Gastrocnemius medialis (tissue), 4 donors: ENCODE results near the gene NFIA. TPM values are rescaled to one million over a fixed set of nuclear protein-coding genes. Genes with fewer than 3 reads are reported as not detected.

Experiments used
- ATAC-seq, 2 donors: fragments of 150-250 bp; one replicate each; pipeline ENCODE4 v1.9.1; 2016
- DNase-seq, 2 donors: peaks; one replicate each; pipeline ENCODE4 v3.0.0-alpha.2; 2019
- H3K27ac ChIP-seq, 4 donors: fragments of 200-600 bp; sonication (generic); 1 replicate in 1 of 4; 2 replicates in 3 of 4; pipeline ENCODE4 v1.5.1; 2016 to 2018; ENCODE audit warnings: mild to moderate bottlenecking in 2 of 4, moderate library complexity in 1 of 4
- H3K27me3 ChIP-seq, 3 donors: fragments of 200-600 bp; sonication (generic) in 2 of 3; 1 replicate in 1 of 3; 2 replicates in 2 of 3; pipeline versions ENCODE4 v1.5.1 to v1.6.0; 2016 to 2019; ENCODE audit warnings: mild to moderate bottlenecking in 1 of 3, moderate library complexity in 1 of 3
- H3K36me3 ChIP-seq, 2 donors: fragments of 200-600 bp; sonication (generic) in 1 of 2; one replicate each; pipeline ENCODE4 v1.5.1; 2017 to 2018
- H3K4me1 ChIP-seq, 2 donors: fragments of 200-600 bp; sonication (generic) in 1 of 2; one replicate each; pipeline ENCODE4 v1.5.1; 2016 to 2017; ENCODE audit warnings: mild to moderate bottlenecking in 2 of 2
- H3K4me3 ChIP-seq, 4 donors: fragments of 200-600 bp; sonication (generic) in 3 of 4; 1 replicate in 1 of 4; 2 replicates in 3 of 4; pipeline ENCODE4 v1.5.1; 2016 to 2019; ENCODE audit warnings: mild to moderate bottlenecking in 2 of 4
- H3K9me3 ChIP-seq, 3 donors: fragments of 200-600 bp; sonication (generic) in 2 of 3; 1 replicate in 1 of 3; 2 replicates in 2 of 3; pipeline ENCODE4 v1.5.1; 2016 to 2019
- CTCF ChIP-seq, 5 experiments: fragments of 450-650 bp in 3 of 5; fragments of 200-600 bp in 2 of 5; sonication (generic) in 2 of 5; IDR thresholded peaks in 4 of 5; conservative IDR thresholded peaks in 1 of 5; 1 replicate in 4 of 5; 2 replicates in 1 of 5; pipeline ENCODE4 v1.5.1; 2016 to 2019; ENCODE audit warnings: antibody characterized with exemption in 5 of 5, mild to moderate bottlenecking in 3 of 5, moderate library complexity in 3 of 5
- POLR2A ChIP-seq, 2 donors: fragments of 450-650 bp; IDR thresholded peaks; one replicate each; pipeline ENCODE4 v1.6.1; 2017; ENCODE audit warnings: antibody characterized with exemption in 2 of 2, mild to moderate bottlenecking in 2 of 2, moderate library complexity in 2 of 2
- in situ Hi-C, 4 donors: fragments of 200-750 bp; cut with MboI; loops; one replicate each; pipeline versions ENCODE4 v1.15.0 to v1.8.0; 2017; ENCODE audit warnings: low sequenced_read_pairs in 4 of 4
- intact Hi-C: fragments of 100-400 bp; cut with DNase I; formaldehyde crosslinking; loops from one replicate; pipeline ENCODE4 v1.15.1; 2023; ENCODE audit warnings: low total_unique reads
- total RNA-seq, 4 donors: library from RNA; depleted of rRNA; stranded (reverse); fragments of >200 nt; gene quantifications; one replicate each; pipeline versions ENCODE4 v1.1.0 to v1.2.3, GENCODE V29; 2016

The NFIA gene
- total RNA-seq, 4 donors from 2014 or later: 12.9 to 27.0 (median 26.6) TPM

GRCh38 chr1:61138305-61138704, 55.9 kb downstream of the NFIA start:
- in situ Hi-C loops (no loop called here), intact Hi-C loops (no loop called here)

GRCh38 chr1:61138921-61139774, 56.8 kb downstream of the NFIA start:
- peak overlapping the region; percentile 1 to 26 (median 6) for H3K4me3 ChIP-seq
- no peaks in the 10 kb centered on the region for H3K36me3 ChIP-seq
- in situ Hi-C loops (no loop called here), intact Hi-C loops (no loop called here)
- TF ChIP-seq POLR2A (IDR thresholded peaks at IDR 0.05) (no peak), CTCF (IDR thresholded peaks at IDR 0.05 in 4 of 5, conservative IDR thresholded peaks at IDR 0.05 in 1 of 5) (no peak)
- peaks cover 49 to 64% of the 10 kb centered on the region in 2 donors for H3K4me1 ChIP-seq
- no peaks in the 10 kb centered on the region for H3K9me3 ChIP-seq
- peak overlapping the region; percentile 74 to 81 (median 78) for H3K27ac ChIP-seq
- peak in 1 of 2 donors; percentile 41 for DNase-seq
- H3K27me3 ChIP-seq: no peaks in the 10 kb centered on the region
- peak; percentile 69 to 82 for ATAC-seq

More at GRCh38 chr1:61138305-61138704, 55.9 kb downstream of the NFIA start:
- no peaks in the 10 kb centered on the region for H3K9me3 ChIP-seq
- no peaks in the 10 kb centered on the region for H3K36me3 ChIP-seq
- H3K4me1 ChIP-seq: peaks cover 51 to 66% of the 10 kb centered on the region in 2 donors
- TF ChIP-seq CTCF (IDR thresholded peaks at IDR 0.05 in 4 of 5, conservative IDR thresholded peaks at IDR 0.05 in 1 of 5) (no peak), POLR2A (IDR thresholded peaks at IDR 0.05) (no peak)
- no peak overlapping the region for H3K27ac ChIP-seq
- no peak overlapping the region for H3K4me3 ChIP-seq
- no peaks in the 10 kb centered on the region for H3K27me3 ChIP-seq
- ATAC-seq (no peak), DNase-seq (no peak)

- ATAC-seq (no peak), DNase-seq (no peak)
- in situ Hi-C loops (no loop called here), intact Hi-C loops (loop anchor here (5.0 kb wide), 1 partner anchor 102 kb away; no protein-coding TSS in a partner anchor)
- peak overlapping the region in 2 of 4 donors; percentile 1 to 26 for H3K4me3 ChIP-seq
- no peaks in the 10 kb centered on the region for H3K27me3 ChIP-seq
- peaks cover 49 to 64% of the 10 kb centered on the region in 2 donors for H3K4me1 ChIP-seq
- no peaks in the 10 kb centered on the region for H3K36me3 ChIP-seq
- no peaks in the 10 kb centered on the region for H3K9me3 ChIP-seq
- TF ChIP-seq POLR2A (IDR thresholded peaks at IDR 0.05) (no peak), CTCF (IDR thresholded peaks at IDR 0.05 in 4 of 5, conservative IDR thresholded peaks at IDR 0.05 in 1 of 5) (no peak)
- peak overlapping the region; percentile 74 to 81 (median 78) for H3K27ac ChIP-seq
Observed at GRCh38 chr1:61139775-61140549, 57.6 kb downstream of the NFIA start.

- Histone ChIP-seq H3K4me1 (peaks cover 49 to 61% of the 10 kb centered on the region in 2 donors), H3K27me3 (no peaks in the 10 kb centered on the region)
- ATAC-seq: peak in 1 of 2 donors; percentile 22
Observed at GRCh38 chr1:61140778-61141177, 58.4 kb downstream of the NFIA start.

More at GRCh38 chr1:61140778-61141177, 58.4 kb downstream of the NFIA start:
- intact Hi-C loops (loop anchor here (5.0 kb wide), 1 partner anchor 102 kb away; no protein-coding TSS in a partner anchor), in situ Hi-C loops (no loop called here)
- Histone ChIP-seq H3K9me3 (no peaks in the 10 kb centered on the region), H3K36me3 (no peaks in the 10 kb centered on the region), H3K4me3 (peak overlapping the region in 3 of 4 donors; percentile 1 to 32 (median 12)), H3K27ac (peak overlapping the region; percentile 74 to 81 (median 78))
- TF ChIP-seq CTCF (IDR thresholded peaks at IDR 0.05 in 4 of 5, conservative IDR thresholded peaks at IDR 0.05 in 1 of 5): no peak
- TF ChIP-seq POLR2A (IDR thresholded peaks at IDR 0.05): no peak
- no peak for DNase-seq
